ENCODE measurements around the gene RNF149. TPM values are rescaled to one million over a fixed set of nuclear protein-coding genes. Genes with fewer than 3 reads are reported as not detected.
A peak's percentile ranks its signal among the peaks of the same experiment; 100 is the strongest.

The RNF149 gene
- total RNA-seq, 1 donor from 2014 or later: 35.0 TPM

GRCh38 chr2:101351207-101351606, 42.7 kb upstream of the RNF149 start:
- Mint-ChIP-seq H3K9me3 (no peaks in the 10 kb centered on the region), H3K4me3 (no peak overlapping the region), H3K27me3 (ENCODE audit: insufficient read depth, low read depth) (peaks cover 8% of the 10 kb centered on the region), H3K36me3 (no peaks in the 10 kb centered on the region), H3K27ac (no peak overlapping the region), H3K4me1 (peaks cover 3% of the 10 kb centered on the region)
- H4K20me1 ChIP-seq (ENCODE audit: low read depth): no peaks in the 10 kb centered on the region
- H3F3A ChIP-seq (ENCODE audit: low read depth): no peaks in the 10 kb centered on the region
- no peak overlapping the region for H2AFZ ChIP-seq (replicated peaks)
- no peak overlapping the region for H3K4me2 ChIP-seq
- no peaks in the 10 kb centered on the region for H3K9me3 ChIP-seq (ENCODE audit: low read depth)
- TF ChIP-seq, protein P1, sequence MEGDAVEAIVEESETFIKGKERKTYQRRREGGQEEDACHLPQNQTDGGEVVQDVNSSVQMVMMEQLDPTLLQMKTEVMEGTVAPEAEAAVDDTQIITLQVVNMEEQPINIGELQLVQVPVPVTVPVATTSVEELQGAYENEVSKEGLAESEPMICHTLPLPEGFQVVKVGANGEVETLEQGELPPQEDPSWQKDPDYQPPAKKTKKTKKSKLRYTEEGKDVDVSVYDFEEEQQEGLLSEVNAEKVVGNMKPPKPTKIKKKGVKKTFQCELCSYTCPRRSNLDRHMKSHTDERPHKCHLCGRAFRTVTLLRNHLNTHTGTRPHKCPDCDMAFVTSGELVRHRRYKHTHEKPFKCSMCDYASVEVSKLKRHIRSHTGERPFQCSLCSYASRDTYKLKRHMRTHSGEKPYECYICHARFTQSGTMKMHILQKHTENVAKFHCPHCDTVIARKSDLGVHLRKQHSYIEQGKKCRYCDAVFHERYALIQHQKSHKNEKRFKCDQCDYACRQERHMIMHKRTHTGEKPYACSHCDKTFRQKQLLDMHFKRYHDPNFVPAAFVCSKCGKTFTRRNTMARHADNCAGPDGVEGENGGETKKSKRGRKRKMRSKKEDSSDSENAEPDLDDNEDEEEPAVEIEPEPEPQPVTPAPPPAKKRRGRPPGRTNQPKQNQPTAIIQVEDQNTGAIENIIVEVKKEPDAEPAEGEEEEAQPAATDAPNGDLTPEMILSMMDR (IDR thresholded peaks at IDR 0.05): no peak
- TF ChIP-seq EZH2phosphoT487 (IDR thresholded peaks at IDR 0.05) (no peak), EZH2 (IDR thresholded peaks at IDR 0.05) (no peak)
- no peaks in the 10 kb centered on the region for H3K36me3 ChIP-seq
- H3K79me2 ChIP-seq (ENCODE audit: low read depth): no peaks in the 10 kb centered on the region
- H3K9ac ChIP-seq: no peak overlapping the region
- no peak for DNase-seq (ENCODE audit: low spot score)
- no peak overlapping the region for H3K27ac ChIP-seq
- H3K27me3 ChIP-seq: no peaks in the 10 kb centered on the region
- H3K4me3 ChIP-seq: no peak overlapping the region
- H3K4me1 ChIP-seq: no peaks in the 10 kb centered on the region

DNA sequence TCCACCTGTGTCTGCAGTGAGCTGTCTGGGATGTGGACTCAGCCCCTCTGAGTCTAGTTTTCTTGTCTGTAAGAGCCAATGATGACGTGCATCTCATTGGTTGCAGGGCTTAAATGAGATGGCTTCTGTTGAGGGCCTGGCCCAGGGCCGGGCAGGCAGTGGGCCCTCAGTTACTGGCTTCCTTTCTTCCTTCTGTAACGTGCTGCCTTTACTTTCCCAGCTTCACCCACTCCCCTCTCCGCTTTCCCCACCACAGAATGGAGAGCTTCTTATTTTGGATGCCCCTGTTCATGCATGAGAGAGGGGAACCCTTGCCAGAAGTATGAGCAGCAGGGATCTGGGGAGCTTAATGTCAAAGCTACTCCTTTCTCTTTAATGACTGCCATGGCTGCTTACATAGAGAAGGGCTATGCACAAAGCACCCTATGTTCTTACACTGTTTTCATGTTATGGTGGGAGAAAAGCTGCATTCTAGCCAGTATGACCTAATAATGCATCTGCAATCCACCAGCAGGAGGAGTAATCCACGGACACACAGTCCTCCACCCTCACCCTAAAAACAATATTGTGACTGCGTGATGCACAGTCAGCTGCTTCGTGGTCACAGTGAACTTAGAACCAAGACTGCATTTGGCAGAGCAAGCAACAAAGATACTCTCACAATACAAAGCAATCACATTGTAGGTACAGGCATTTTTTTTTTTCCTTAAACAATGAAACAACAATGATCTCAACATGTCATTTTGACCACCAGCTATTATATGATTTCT, 41.6 kb upstream of the RNF149 start:
- Histone ChIP-seq H3K27ac (no peak overlapping the region), H3K36me3 (no peaks in the 10 kb centered on the region), H2AFZ (replicated peaks) (peak overlapping the region; percentile 15), H3F3A (ENCODE audit: low read depth) (no peaks in the 10 kb centered on the region), H4K20me1 (ENCODE audit: low read depth) (no peaks in the 10 kb centered on the region), H3K9ac (no peak overlapping the region), H3K4me3 (no peak overlapping the region), H3K4me2 (no peak overlapping the region), H3K4me1 (no peaks in the 10 kb centered on the region), H3K9me3 (ENCODE audit: low read depth) (no peaks in the 10 kb centered on the region), H3K79me2 (ENCODE audit: low read depth) (no peaks in the 10 kb centered on the region), H3K27me3 (no peaks in the 10 kb centered on the region)
- DNase-seq (ENCODE audit: low spot score): no peak
- Mint-ChIP-seq H3K9me3 (no peaks in the 10 kb centered on the region), H3K27me3 (ENCODE audit: insufficient read depth, low read depth) (peaks cover 8% of the 10 kb centered on the region), H3K4me3 (no peak overlapping the region), H3K36me3 (no peaks in the 10 kb centered on the region), H3K27ac (no peak overlapping the region), H3K4me1 (peaks cover 3% of the 10 kb centered on the region)
- TF ChIP-seq, protein P1 (IDR thresholded peaks at IDR 0.05): peak; percentile 26
- no peak for TF ChIP-seq EZH2 (IDR thresholded peaks at IDR 0.05)

GRCh38 chr2:101348883-101349282, 40.4 kb upstream of the RNF149 start:
- peaks cover 5% of the 10 kb centered on the region for H3K4me1 Mint-ChIP-seq
- no peaks in the 10 kb centered on the region for H3K9me3 Mint-ChIP-seq
- H3K27me3 Mint-ChIP-seq (ENCODE audit: insufficient read depth, low read depth): peaks cover 6% of the 10 kb centered on the region
- no peaks in the 10 kb centered on the region for H3K27me3 ChIP-seq
- no peaks in the 10 kb centered on the region for H3K79me2 ChIP-seq (ENCODE audit: low read depth)
- no peak for DNase-seq (ENCODE audit: low spot score)
- no peaks in the 10 kb centered on the region for H3K36me3 Mint-ChIP-seq
- H3K4me1 ChIP-seq: no peaks in the 10 kb centered on the region
- no peaks in the 10 kb centered on the region for H3F3A ChIP-seq (ENCODE audit: low read depth)
- TF ChIP-seq EZH2phosphoT487 (IDR thresholded peaks at IDR 0.05): no peak
- no peak for TF ChIP-seq EZH2 (IDR thresholded peaks at IDR 0.05)
- TF ChIP-seq, protein P1 (IDR thresholded peaks at IDR 0.05): no peak
- no peak overlapping the region for H3K27ac Mint-ChIP-seq
- no peaks in the 10 kb centered on the region for H3K36me3 ChIP-seq
- H3K4me3 Mint-ChIP-seq: no peak overlapping the region
- no peak overlapping the region for H3K4me3 ChIP-seq
- H3K27ac ChIP-seq: no peak overlapping the region
- H4K20me1 ChIP-seq (ENCODE audit: low read depth): no peaks in the 10 kb centered on the region
- H2AFZ ChIP-seq (replicated peaks): no peak overlapping the region
- H3K9me3 ChIP-seq (ENCODE audit: low read depth): no peaks in the 10 kb centered on the region
- H3K9ac ChIP-seq: no peak overlapping the region
- H3K4me2 ChIP-seq: no peak overlapping the region
